GM13977 (cell line): Measurements from ENCODE around the gene DUS3L.

Experiments
- DNase-seq: peaks from one replicate; pipeline ENCODE4 v3.0.0; 2012; ENCODE audit warnings: low spot score
- CTCF ChIP-seq: IDR thresholded peaks from 2 replicates; pipeline ENCODE4 v1.5.1; 2012; ENCODE audit warnings: mild to moderate bottlenecking, control low read depth; ENCODE audit not compliant: insufficient read depth; ENCODE audit errors: extremely low read depth, missing control alignments
- in situ Hi-C: fragments of 300-500 bp; cut with MboI; formaldehyde crosslinking; loops from one replicate; pipeline ENCODE4 v1.12.0; 2022; ENCODE audit warnings: low sequenced_read_pairs, low pct_unique_long_range_greater_than_20kb, mixed read lengths, inconsistent platforms; ENCODE audit not compliant: unreplicated experiment

The DUS3L gene

GRCh38 chr19:5799247-5800241 lies 8.6 kb upstream of the DUS3L start:
- TF ChIP-seq CTCF, result no peak
- DNase-seq, result no peak
- in situ Hi-C loops, result loop anchor here (25.0 kb wide), 1 partner anchor 213 kb away; no protein-coding TSS in a partner anchor

- in situ Hi-C loops, result no loop called here
- TF ChIP-seq CTCF, result no peak
- DNase-seq, result no peak
Observed at GRCh38 chr19:5798244-5798643, 7.3 kb upstream of the DUS3L start.

GRCh38 chr19:5795382-5795919 lies 4.5 kb upstream of the DUS3L start:
- TF ChIP-seq CTCF, result no peak
- no peak for DNase-seq
- in situ Hi-C loops, result no loop called here

GRCh38 chr19:5793188-5793587 lies 2.2 kb upstream of the DUS3L start:
- in situ Hi-C loops, result no loop called here
- TF ChIP-seq CTCF, result no peak
- no peak for DNase-seq

- no peak for DNase-seq
- in situ Hi-C loops, result no loop called here
Observed at GRCh38 chr19:5792224-5792623, 1.3 kb upstream of the DUS3L start.

GRCh38 chr19:5789886-5790558 lies 941 bp downstream of the DUS3L start:
- in situ Hi-C loops, result no loop called here
- no peak for DNase-seq
- no peak for TF ChIP-seq CTCF

More at GRCh38 chr19:5792224-5792623, 1.3 kb upstream of the DUS3L start:
- TF ChIP-seq CTCF, result no peak
